ENCODE data around the gene NHSL2.

The NHSL2 gene

DNA sequence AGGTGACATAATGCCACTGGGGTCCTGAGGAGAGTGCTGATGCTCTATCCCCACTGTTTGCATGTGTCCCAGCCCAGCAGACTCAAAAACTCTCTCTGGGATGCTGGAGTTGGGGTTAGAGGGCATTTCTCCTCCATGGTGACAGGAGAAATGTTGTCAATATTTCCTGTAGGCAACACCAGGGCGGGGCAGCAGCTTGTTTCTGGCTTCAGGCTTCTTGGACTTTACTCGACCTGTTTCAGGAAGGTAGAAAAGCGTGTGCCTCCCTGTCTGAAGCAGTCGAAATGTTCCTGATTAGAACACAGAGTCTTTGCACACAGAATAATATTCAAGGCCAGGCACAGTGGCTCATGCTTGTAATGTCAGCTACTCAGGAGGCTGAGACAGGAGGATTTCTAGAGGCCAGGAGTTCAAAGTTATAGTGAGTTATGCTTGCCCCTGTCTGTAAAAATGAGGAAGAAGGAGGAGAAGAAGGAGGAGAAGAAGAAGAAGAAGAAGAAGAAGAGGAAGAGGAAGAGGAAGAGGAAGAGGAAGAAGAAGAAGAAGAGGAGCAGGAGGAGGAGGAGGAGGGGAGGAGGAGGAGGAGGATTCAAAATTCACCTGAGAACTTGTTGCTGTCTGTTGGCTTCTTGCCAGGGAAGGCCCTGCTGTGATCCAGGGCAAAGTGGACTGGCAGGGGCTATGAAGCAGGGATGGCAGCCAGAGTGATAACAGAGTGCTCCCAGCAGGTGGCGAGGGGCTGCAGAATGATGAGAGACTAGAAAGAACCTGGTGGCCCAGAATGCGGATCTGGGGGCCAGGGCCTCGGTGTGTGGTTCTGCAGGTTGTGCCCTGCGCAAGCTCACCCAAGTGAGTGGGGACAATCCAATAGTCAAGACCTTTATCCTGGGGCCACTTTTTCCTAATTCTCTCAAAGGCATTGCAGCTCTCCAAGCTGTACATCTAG lies 138.1 kb downstream of the NHSL2 start:
- Histone ChIP-seq H3K27ac (ENCODE audit: insufficient read depth in 1 of 2, low read depth in 1 of 2, low read length in 2 of 2, poor library complexity in 1 of 2, severe bottlenecking in 2 of 2) (no peak overlapping the region), H3K9me3 (ENCODE audit: control extremely low read depth in 1 of 5, control insufficient read depth in 4 of 5, insufficient read depth in 2 of 5, low read depth in 1 of 5, low read length in 4 of 5) (no peaks in the 10 kb centered on the region), H3K4me1 (ENCODE audit: control extremely low read depth in 1 of 4, control insufficient read depth in 4 of 4, insufficient read depth in 4 of 4, low read length in 3 of 4) (peaks cover 4 to 39% (median 21%) of the 10 kb centered on the region in 4 experiments), H3K36me3 (ENCODE audit: control insufficient read depth in 4 of 4, insufficient read depth in 4 of 4, low read length in 3 of 4) (no peaks in the 10 kb centered on the region), H3K4me3 (ENCODE audit: control insufficient read depth in 1 of 7, extremely low read depth in 1 of 7, insufficient read depth in 4 of 7, low read depth in 2 of 7, low read length in 6 of 7) (no peak overlapping the region), H3K27me3 (replicated peaks in 2 of 5; ENCODE audit: control insufficient read depth in 4 of 5, insufficient read depth in 5 of 5, low read length in 4 of 5) (peaks cover 0 to 21% (median 0%) of the 10 kb centered on the region in 5 experiments)
- WGBS (ENCODE audit: insufficient coverage): 69% methylated on average over 7 of the region's 8 CpGs
- POLR2A ChIA-PET: no interaction called here
- peak; percentile 14 to 36 (median 33) for DNase-seq
- CTCF ChIA-PET: interaction anchor here (0.6 to 3.7 kb wide), 5 partner anchors 16 to 77 kb away, joined by 3 to 20 read pairs (median 6); no protein-coding TSS in a partner anchor

DNA sequence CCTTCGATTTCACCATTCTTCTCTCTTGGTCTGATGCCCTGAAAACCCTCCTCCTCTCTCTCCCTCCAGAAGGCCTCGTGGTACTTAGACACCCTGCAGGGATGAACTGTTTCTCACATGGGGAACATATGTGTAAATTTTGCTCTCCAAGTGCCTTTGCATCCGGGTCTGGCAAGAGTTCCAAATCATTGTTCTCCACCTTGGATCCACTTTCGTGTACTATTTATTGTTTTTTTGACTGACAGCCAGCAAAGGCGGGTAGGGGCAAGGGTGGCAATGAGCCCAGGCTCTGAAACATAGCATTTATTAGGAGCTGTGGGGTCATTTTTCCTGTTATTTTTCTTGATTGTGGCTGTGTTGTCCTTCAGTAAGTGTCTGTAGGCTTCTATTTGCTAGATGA lies 139.4 kb downstream of the NHSL2 start:
- 68% methylated on average over 4 of the region's 5 CpGs for WGBS (ENCODE audit: insufficient coverage)
- Histone ChIP-seq H3K27me3 (replicated peaks in 2 of 5; ENCODE audit: control insufficient read depth in 4 of 5, insufficient read depth in 5 of 5, low read length in 4 of 5) (peaks cover 0 to 28% (median 0%) of the 10 kb centered on the region in 5 experiments), H3K4me1 (ENCODE audit: control extremely low read depth in 1 of 4, control insufficient read depth in 4 of 4, insufficient read depth in 4 of 4, low read length in 3 of 4) (peaks cover 4 to 30% (median 17%) of the 10 kb centered on the region in 4 experiments), H3K9me3 (ENCODE audit: control extremely low read depth in 1 of 5, control insufficient read depth in 4 of 5, insufficient read depth in 2 of 5, low read depth in 1 of 5, low read length in 4 of 5) (no peaks in the 10 kb centered on the region), H3K36me3 (ENCODE audit: control insufficient read depth in 4 of 4, insufficient read depth in 4 of 4, low read length in 3 of 4) (no peaks in the 10 kb centered on the region), H3K27ac (ENCODE audit: insufficient read depth in 1 of 2, low read depth in 1 of 2, low read length in 2 of 2, poor library complexity in 1 of 2, severe bottlenecking in 2 of 2) (no peak overlapping the region), H3K4me3 (ENCODE audit: control insufficient read depth in 1 of 7, extremely low read depth in 1 of 7, insufficient read depth in 4 of 7, low read depth in 2 of 7, low read length in 6 of 7) (no peak overlapping the region)
- POLR2A ChIA-PET: no interaction called here
- CTCF ChIA-PET: interaction anchor here (1.4 to 3.7 kb wide), 2 partner anchors 15 to 76 kb away, joined by 6 to 20 read pairs; no protein-coding TSS in a partner anchor
- DNase-seq: no peak

DNA sequence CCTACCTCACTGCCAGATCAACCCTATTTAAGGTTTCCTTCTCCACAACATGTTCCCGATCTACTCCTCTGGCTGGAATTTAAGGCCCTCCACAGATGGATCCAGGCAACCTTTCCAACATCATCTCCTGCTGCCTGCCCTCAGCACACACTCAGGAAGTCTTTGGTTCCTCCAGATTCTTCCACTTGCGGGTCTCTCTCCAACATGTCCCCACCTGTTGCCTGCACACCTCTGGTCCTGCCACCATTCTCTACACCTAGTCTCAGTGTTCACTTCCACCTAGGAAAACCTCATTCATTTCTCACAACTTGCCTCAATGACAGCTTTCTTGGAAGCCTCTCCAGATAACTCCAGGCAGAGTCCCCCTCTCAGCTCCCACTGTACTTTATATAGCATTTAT lies 140.9 kb downstream of the NHSL2 start:
- Histone ChIP-seq H3K27me3 (replicated peaks in 2 of 5; ENCODE audit: control insufficient read depth in 4 of 5, insufficient read depth in 5 of 5, low read length in 4 of 5) (peaks cover 0 to 32% (median 0%) of the 10 kb centered on the region in 5 experiments), H3K27ac (ENCODE audit: insufficient read depth in 1 of 2, low read depth in 1 of 2, low read length in 2 of 2, poor library complexity in 1 of 2, severe bottlenecking in 2 of 2) (no peak overlapping the region), H3K4me1 (ENCODE audit: control extremely low read depth in 1 of 4, control insufficient read depth in 4 of 4, insufficient read depth in 4 of 4, low read length in 3 of 4) (peaks cover 0 to 15% (median 2%) of the 10 kb centered on the region in 4 experiments), H3K9me3 (ENCODE audit: control extremely low read depth in 1 of 5, control insufficient read depth in 4 of 5, insufficient read depth in 2 of 5, low read depth in 1 of 5, low read length in 4 of 5) (no peaks in the 10 kb centered on the region), H3K36me3 (ENCODE audit: control insufficient read depth in 4 of 4, insufficient read depth in 4 of 4, low read length in 3 of 4) (no peaks in the 10 kb centered on the region), H3K4me3 (ENCODE audit: control insufficient read depth in 1 of 7, extremely low read depth in 1 of 7, insufficient read depth in 4 of 7, low read depth in 2 of 7, low read length in 6 of 7) (no peak overlapping the region)
- DNase-seq: no peak
- CTCF ChIA-PET: no interaction called here
- WGBS (ENCODE audit: insufficient coverage): 93% methylated on average over 2 of the region's 2 CpGs
- POLR2A ChIA-PET: no interaction called here

DNA sequence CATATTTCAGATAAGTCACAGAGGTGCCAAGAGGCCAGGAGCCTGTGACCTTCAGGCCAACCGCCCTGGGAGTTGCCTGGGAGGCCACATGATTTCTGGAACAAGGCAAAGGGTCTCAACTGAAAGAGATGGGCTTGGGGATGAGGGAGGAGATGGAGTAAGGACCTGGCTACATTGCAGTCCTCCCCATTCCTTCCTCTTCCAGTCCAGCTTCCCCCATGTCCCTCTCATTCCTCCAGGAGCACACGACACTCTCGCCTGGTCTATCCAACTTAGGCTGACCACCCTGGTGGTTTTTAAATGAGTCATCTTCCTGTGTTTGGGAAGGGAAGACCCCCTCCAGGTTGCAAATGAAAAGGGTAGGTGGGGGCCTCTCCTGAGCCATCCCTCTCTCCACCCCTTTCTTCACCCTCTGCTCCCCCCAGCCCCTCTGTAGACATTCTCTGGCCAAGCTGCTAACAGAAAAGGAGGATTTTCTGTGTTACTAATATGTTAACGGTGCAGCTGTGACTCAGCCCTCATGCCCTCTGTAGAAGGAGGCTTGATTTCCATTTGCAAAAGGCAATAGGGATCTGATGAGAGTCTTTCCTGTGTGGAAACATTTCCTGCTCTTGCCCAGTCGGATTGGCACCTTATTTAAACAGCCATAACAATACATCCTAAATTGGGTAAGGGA lies 141.9 kb downstream of the NHSL2 start:
- H3K4me3 ChIP-seq (ENCODE audit: control insufficient read depth in 1 of 7, extremely low read depth in 1 of 7, insufficient read depth in 4 of 7, low read depth in 2 of 7, low read length in 6 of 7): no peak overlapping the region
- H3K4me1 ChIP-seq (ENCODE audit: control extremely low read depth in 1 of 4, control insufficient read depth in 4 of 4, insufficient read depth in 4 of 4, low read length in 3 of 4): peaks cover under 1 to 14% (median 8%) of the 10 kb centered on the region in 4 experiments
- no peaks in the 10 kb centered on the region for H3K36me3 ChIP-seq (ENCODE audit: control insufficient read depth in 4 of 4, insufficient read depth in 4 of 4, low read length in 3 of 4)
- CTCF ChIA-PET: no interaction called here
- H3K9me3 ChIP-seq (ENCODE audit: control extremely low read depth in 1 of 5, control insufficient read depth in 4 of 5, insufficient read depth in 2 of 5, low read depth in 1 of 5, low read length in 4 of 5): no peaks in the 10 kb centered on the region
- H3K27ac ChIP-seq (ENCODE audit: insufficient read depth in 1 of 2, low read depth in 1 of 2, low read length in 2 of 2, poor library complexity in 1 of 2, severe bottlenecking in 2 of 2): no peak overlapping the region
- H3K27me3 ChIP-seq (replicated peaks in 2 of 5; ENCODE audit: control insufficient read depth in 4 of 5, insufficient read depth in 5 of 5, low read length in 4 of 5): peaks cover 0 to 32% (median 0%) of the 10 kb centered on the region in 5 experiments
- DNase-seq: no peak
- WGBS (ENCODE audit: insufficient coverage): 50% methylated on average over 3 of the region's 5 CpGs
- POLR2A ChIA-PET: no interaction called here

DNA sequence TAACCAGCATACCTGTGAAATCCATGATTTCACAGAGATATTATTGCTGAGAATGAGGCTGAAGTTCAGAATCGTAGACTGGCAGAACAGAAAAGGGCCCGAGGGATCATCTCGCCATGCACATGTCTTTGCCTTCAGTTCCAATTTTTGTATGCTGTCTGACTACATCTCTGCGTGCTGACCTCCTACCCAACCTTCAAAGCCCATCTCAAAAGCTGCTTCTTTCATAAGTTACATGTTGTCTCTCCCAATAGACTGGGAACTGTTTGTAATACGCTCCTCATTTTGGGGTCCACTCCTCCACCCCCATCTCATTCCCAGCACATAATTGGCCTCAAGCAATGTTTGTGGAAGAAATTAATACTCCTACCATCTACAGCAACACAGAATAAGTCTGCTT lies 142.9 kb downstream of the NHSL2 start:
- 87% methylated on average over 5 of the region's 5 CpGs for WGBS (ENCODE audit: insufficient coverage)
- Histone ChIP-seq H3K9me3 (ENCODE audit: control extremely low read depth in 1 of 5, control insufficient read depth in 4 of 5, insufficient read depth in 2 of 5, low read depth in 1 of 5, low read length in 4 of 5) (no peaks in the 10 kb centered on the region), H3K4me3 (ENCODE audit: control insufficient read depth in 1 of 7, extremely low read depth in 1 of 7, insufficient read depth in 4 of 7, low read depth in 2 of 7, low read length in 6 of 7) (no peak overlapping the region), H3K4me1 (ENCODE audit: control extremely low read depth in 1 of 4, control insufficient read depth in 4 of 4, insufficient read depth in 4 of 4, low read length in 3 of 4) (peaks cover 4 to 20% (median 15%) of the 10 kb centered on the region in 4 experiments), H3K27me3 (replicated peaks in 2 of 5; ENCODE audit: control insufficient read depth in 4 of 5, insufficient read depth in 5 of 5, low read length in 4 of 5) (peaks cover 0 to 29% (median 0%) of the 10 kb centered on the region in 5 experiments), H3K36me3 (ENCODE audit: control insufficient read depth in 4 of 4, insufficient read depth in 4 of 4, low read length in 3 of 4) (no peaks in the 10 kb centered on the region), H3K27ac (ENCODE audit: insufficient read depth in 1 of 2, low read depth in 1 of 2, low read length in 2 of 2, poor library complexity in 1 of 2, severe bottlenecking in 2 of 2) (no peak overlapping the region)
- DNase-seq: no peak
- ChIA-PET CTCF (interaction anchor here (1.2 kb wide), 1 partner anchor 75 kb away, joined by 4 read pairs; no protein-coding TSS in a partner anchor), POLR2A (no interaction called here)

DNA sequence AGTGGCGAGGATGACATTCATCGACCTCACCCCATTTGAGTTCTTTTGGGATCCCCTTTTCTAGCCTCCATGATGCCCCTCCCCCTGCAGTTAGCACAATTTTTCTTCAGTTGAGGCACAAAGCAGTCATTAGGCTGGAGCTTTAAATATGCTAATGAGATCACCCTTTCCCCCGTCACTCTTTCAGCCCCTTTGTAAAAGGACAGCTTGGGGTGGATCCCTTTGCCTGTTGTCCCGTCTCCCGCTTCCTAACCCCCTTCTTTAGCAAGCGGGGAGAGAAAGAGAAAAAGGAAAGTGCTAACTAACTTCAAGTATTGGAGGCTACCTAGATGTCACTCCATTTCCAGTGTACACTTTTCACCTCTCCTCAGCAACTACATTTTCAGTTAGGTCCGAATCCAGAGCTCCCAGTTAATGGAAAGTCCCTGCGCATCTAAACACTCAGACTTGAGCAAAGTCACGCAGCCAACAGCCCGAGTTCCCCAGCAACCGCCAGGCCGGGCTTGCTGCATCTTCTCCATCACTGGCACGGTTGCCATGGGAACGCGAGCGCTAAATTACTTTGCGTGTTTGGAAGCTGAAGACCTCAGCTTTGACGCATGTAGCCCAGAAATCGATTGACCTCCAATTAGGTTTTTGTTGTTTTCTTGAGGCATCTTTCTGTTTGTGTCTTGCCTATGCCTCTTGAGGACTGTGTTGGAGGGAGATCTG lies 144.3 kb downstream of the NHSL2 start:
- no peaks in the 10 kb centered on the region for H3K36me3 ChIP-seq (ENCODE audit: control insufficient read depth in 4 of 4, insufficient read depth in 4 of 4, low read length in 3 of 4)
- H3K4me1 ChIP-seq (ENCODE audit: control extremely low read depth in 1 of 4, control insufficient read depth in 4 of 4, insufficient read depth in 4 of 4, low read length in 3 of 4): peaks cover 4 to 22% (median 13%) of the 10 kb centered on the region in 4 experiments
- no peak for DNase-seq
- 86% methylated on average over 16 of the region's 19 CpGs for WGBS (ENCODE audit: insufficient coverage)
- peaks cover 0 to 27% (median 0%) of the 10 kb centered on the region in 5 experiments for H3K27me3 ChIP-seq (replicated peaks in 2 of 5; ENCODE audit: control insufficient read depth in 4 of 5, insufficient read depth in 5 of 5, low read length in 4 of 5)
- no peak overlapping the region for H3K27ac ChIP-seq (ENCODE audit: insufficient read depth in 1 of 2, low read depth in 1 of 2, low read length in 2 of 2, poor library complexity in 1 of 2, severe bottlenecking in 2 of 2)
- no peaks in the 10 kb centered on the region for H3K9me3 ChIP-seq (ENCODE audit: control extremely low read depth in 1 of 5, control insufficient read depth in 4 of 5, insufficient read depth in 2 of 5, low read depth in 1 of 5, low read length in 4 of 5)
- H3K4me3 ChIP-seq (ENCODE audit: control insufficient read depth in 1 of 7, extremely low read depth in 1 of 7, insufficient read depth in 4 of 7, low read depth in 2 of 7, low read length in 6 of 7): no peak overlapping the region
- POLR2A ChIA-PET: interaction anchor here (0.9 kb wide), 1 partner anchor 25 kb away, joined by 3 read pairs; no protein-coding TSS in a partner anchor
- CTCF ChIA-PET: interaction anchor here (1.2 to 2.1 kb wide), 2 partner anchors 13 to 73 kb away, joined by 4 to 5 read pairs; no protein-coding TSS in a partner anchor
